HG03439 (cell line): ENCODE measurements around the gene ACSF3.
"Not testable (repeated sequence)": the region's sequence is repeated elsewhere in the genome, so short reads cannot be mapped to it uniquely, and the experiment has no call there.

ENCODE experiments used
- ATAC-seq: cut with Tn5 transposase; IDR thresholded peaks from one replicate; pipeline ENCODE4 v1.9.1; 2021; ENCODE audit warnings: mild to moderate bottlenecking, moderate library complexity; ENCODE audit not compliant: unreplicated experiment

The ACSF3 gene

GRCh38 chr16:89072548-89073130 lies 21.0 kb upstream of the ACSF3 start:
- ATAC-seq = no peak

DNA sequence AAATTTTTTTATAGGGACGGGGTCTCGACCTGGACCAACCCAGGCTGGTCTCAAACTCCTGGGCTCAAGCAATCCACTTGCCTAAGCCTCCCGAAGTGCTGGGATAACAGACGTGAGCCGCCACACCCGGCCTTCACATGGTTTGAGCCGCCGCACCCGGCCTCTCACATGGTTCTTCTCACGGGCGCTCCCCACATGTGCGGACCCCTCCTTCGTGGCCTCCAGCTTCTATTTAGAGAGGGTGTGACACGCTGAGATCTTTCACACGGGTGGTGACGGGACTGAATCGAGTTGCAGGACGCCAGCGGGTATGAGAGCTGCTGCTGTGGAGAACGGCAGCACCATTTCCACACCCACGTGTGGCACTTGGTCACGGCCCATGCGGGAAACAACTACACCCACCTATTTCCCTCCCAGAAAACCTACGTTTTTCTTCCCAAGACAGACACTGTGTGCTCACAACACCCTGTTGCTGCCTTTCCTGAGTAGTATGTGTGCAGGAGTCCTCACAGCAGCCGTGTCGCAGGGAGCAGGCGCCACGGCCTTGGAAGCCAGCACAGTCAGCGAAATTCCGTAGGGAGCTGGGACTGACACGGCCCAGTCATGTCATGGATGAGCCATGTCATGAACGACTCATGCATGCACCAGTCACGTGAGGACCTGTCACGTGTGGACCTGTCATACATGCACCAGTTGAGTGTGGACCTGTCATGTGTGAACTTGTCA lies 20.1 kb upstream of the ACSF3 start:
- no peak for ATAC-seq

DNA sequence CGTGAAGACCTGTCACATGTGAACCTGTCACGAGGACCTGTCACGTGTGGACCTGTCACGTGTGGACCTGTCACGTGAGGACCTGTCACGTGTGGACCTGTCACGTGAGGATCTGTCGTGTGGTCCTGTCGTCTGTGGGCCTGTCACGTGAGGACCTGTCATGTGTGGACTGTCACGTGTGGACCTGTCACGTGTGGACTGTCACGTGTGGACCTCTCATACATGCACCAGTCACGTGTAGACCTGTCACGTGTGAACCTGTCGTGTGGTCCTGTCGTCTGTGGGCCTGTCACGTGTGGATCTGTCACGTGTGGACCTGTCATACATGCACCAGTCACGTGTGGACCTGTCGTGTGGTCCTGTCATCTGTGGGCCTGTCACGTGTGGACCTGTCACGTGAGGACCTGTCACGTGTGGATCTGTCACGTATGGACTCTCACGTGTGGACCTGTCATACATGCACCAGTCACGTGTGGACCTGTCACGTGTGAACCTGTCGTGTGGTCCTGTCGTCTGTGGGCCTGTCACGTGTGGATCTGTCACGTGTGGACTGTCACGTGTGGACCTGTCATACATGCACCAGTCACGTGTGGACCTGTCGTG lies 19.5 kb upstream of the ACSF3 start:
- not testable (repeated sequence) for ATAC-seq

GRCh38 chr16:89074803-89075688 lies 18.6 kb upstream of the ACSF3 start:
- ATAC-seq = no peak

- ATAC-seq = no peak
These were observed 17.5 kb upstream of the ACSF3 start for GRCh38 chr16:89076159-89076558.

DNA sequence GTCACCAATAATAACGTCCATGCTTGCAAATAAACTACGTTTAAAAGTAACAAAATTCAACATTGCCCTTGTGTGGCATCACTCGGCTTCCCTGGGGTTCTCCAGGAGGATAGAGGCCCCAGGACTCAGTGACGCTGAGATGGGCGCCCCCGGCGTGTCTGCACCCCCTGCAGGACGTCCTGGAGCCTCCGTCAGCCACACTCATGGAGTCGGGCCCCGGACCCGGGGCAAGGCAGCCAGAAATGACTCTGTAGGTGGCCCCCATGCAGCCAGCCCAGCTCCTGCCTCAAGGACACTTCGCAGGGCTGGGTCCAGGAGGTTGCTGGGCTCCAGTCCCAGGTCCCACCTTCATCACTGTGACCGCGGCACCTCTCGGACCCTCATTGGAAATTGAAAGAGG lies 16.6 kb upstream of the ACSF3 start:
- no peak for ATAC-seq

DNA sequence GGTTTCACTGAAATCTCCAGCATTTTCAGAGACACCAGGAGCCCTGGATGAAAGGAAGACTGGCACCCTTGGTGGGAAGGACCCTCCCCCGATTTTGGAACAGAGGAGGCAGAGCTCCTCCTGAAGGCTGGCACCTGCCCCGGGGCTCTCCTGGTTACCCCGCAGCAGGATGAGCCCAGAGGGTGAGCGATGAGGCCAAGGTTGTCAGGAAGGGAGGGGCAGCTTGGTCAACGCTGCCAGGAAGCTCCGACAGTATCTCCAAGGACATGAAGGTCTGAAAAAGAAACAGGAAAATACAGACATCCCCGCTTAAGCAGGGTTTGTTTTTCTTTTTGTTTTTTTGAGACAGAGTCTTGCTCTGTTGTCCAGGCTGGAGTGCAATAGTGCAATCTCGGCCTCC lies 15.5 kb upstream of the ACSF3 start:
- ATAC-seq = no peak

- no peak for ATAC-seq
These were observed 14.1 kb upstream of the ACSF3 start for GRCh38 chr16:89079434-89079980.

- ATAC-seq = no peak
These were observed 13.3 kb upstream of the ACSF3 start for GRCh38 chr16:89080196-89080853.

DNA sequence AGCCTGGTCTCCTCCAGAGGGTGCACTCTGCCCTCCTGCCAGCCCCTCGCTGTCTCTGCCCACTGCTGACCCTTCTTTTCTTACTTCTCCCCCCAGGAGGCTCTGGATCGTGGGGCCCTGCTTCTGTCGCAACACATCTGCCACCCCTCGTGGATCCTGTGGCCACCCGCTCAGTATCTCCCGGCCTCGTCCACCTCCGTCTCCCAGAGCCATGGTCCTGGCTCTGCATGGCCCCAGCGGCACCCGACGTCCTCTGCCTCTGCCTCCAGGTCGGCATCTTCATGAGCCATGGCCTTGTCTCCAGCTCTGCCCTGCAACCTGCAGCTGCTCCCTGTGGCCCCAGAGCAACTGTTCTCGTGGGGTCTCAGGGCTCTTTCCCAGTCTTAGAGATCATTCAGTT lies 12.1 kb upstream of the ACSF3 start:
- ATAC-seq = no peak

DNA sequence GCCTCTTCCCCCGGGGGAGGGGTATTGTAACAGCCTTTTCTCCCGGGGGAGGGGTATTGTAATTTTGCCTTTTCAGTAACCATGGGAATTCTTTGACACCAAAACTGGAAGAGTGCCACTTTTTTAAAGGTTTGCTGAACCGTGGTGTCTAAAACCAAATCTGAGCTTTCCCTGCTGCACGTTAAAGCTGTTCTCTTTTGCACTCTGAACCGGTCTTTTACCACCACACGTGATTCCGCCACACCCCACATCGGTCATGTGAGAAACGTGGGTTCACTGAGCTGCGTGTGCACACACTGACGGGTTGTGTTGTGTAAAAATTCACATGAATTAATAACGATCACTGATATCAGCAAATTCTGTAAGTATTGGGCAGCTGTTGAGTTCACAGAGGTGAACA lies 9.2 kb upstream of the ACSF3 start:
- ATAC-seq = no peak

DNA sequence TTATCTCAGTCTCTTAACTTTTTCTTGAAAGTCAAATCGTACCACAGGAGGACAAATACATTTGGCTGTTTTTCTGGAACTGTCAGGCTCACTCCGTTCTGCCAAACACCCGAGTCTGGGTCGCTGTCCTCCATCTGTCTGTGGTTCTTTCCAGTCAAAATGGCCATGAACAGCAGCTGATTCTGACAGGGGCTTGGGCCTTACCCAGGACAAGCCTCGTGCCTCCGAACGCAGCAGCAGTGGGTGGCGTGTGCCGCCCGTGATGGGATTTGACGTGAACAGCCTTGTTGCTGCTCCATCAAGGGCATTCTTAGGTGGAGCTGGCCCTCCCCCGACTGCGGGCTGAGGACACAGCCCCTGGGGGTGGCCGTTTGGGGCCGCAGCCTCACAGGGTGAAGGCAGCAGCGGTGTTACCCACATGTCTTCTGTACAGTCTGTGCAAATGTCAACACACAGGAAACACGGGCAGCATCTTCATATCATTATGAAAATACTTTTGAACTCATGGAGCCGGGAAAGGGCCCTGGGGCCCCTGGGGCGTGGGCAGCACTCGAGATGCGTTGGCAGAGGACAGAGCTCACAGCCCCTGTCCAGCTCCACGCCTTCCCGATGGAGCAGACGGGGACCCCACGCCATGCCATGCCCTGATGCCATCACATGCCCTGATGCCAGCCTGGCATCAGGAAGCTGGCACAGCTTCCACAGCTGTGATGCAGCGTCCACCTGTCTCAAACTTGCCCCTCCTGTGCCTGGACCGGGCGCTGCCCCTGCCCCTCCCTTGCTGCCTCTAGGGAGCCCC lies 8.6 kb upstream of the ACSF3 start:
- ATAC-seq = no peak

- no peak for ATAC-seq
These were observed 7.9 kb upstream of the ACSF3 start for GRCh38 chr16:89085755-89086154.

DNA sequence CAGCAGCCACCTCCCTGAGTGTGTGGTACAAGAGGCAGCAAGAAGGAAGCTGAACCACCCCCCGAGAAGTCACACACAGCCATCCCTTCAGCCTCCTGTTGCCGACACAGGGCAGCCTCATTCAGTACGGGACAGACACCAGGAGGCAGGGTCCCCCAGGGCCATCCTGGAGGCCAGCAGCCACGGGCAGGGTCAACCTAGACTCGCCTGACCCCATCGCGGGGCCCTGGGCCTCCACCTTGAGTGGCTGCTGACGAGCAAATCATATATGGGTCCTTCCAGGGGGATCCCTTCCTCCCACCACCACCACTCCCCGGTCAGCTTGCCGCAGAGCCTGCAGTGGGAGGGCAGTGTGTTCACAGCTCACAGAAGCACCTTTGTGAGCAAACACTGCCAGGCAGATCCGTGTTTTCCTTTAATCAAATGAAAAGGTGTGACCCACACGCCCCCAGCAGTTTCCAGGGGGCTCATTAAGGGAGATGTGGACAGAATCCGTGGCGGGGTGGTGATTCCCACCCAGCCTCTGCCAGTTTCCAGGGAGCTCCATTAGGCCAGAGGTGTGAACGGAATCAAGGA lies 5.6 kb upstream of the ACSF3 start:
- ATAC-seq = no peak

- no peak for ATAC-seq
These were observed 4.5 kb upstream of the ACSF3 start for GRCh38 chr16:89089120-89089519.

DNA sequence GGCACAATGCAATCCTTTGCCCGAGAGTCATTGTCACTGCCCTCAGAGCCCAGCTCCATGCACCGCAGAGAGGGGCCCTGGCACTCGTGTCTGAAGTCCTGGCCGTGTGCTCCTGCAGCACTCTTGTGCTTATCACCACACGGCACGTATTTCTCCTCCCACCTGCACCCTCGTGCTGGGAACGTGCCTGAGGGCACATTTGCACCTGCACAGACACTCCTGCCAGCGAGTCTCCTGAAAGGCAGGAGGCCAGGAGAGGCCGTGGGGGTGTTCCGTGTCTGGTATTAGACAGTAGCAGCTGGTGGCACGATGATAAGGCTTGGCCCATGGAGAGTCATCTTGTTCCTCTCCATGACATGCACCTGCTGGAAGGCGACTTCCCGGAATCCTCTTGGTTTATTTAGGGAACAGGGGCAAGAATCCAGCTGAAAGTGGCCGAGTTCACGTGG lies 3.4 kb upstream of the ACSF3 start:
- ATAC-seq = no peak

GRCh38 chr16:89090669-89091426 lies 2.8 kb upstream of the ACSF3 start:
- ATAC-seq = no peak

DNA sequence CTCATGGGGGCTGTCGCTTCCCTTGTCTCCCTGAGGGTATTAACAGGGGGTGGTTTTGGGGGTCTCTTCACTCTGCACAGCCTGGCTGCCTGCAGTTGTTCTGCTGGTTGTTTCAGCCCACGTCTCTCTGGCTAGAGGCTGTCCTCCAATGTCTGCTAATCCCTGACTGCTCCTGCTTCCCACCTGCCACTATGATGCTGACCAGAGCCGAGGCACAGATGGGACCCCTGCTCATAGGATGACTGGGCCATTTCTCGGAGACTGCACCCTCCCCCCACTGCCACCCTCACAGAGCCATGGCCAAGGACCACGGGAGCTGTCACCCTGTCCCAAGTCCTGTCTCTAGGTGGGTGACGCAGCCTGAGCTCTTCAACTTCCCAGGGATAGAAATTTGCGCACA lies 1.6 kb upstream of the ACSF3 start:
- ATAC-seq = no peak

DNA sequence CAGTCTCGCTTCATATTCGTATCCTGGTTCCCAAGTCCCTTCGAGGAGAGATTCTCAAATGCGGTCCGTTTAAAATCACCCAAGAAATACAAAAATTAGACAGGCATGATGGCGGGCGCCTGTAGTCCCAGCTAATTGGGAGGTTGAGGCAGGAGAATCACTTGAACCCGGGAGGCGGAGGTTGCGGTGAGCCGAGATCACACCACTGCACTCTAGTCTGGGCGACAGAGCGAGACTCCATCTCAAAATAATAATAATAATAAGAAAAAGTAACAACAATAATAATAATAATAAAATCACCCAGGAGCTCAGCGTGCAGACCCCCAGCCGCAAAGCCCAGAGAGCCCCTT lies 425 bp upstream of the ACSF3 start:
- ATAC-seq = not testable (repeated sequence)
